ENCODE data around the gene ACIN1.

Gene ACIN1

DNA sequence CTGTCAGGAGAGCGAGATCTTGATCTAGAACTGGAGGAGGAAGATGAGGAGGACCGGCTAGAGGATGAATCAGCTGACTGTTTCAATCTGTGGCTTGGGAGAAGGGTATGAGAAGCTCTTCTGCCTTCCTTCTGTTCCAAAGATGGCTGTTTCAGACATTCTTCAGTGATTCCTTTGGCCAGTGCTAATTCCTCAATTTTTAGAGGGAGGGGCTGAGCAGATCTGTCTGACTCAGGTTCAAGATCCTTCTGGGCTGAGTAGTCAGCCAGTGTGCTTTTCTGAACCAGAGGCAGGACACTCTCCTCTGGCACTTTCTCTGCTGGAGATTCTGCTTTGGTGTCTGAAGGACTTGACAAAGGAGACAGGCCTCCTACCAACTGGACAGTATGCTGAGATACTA is 15.2 kb downstream of the ACIN1 start:
- no peak overlapping the region for H3K4me3 ChIP-seq (ENCODE audit: low read length)
- TF ChIP-seq, protein P1, sequence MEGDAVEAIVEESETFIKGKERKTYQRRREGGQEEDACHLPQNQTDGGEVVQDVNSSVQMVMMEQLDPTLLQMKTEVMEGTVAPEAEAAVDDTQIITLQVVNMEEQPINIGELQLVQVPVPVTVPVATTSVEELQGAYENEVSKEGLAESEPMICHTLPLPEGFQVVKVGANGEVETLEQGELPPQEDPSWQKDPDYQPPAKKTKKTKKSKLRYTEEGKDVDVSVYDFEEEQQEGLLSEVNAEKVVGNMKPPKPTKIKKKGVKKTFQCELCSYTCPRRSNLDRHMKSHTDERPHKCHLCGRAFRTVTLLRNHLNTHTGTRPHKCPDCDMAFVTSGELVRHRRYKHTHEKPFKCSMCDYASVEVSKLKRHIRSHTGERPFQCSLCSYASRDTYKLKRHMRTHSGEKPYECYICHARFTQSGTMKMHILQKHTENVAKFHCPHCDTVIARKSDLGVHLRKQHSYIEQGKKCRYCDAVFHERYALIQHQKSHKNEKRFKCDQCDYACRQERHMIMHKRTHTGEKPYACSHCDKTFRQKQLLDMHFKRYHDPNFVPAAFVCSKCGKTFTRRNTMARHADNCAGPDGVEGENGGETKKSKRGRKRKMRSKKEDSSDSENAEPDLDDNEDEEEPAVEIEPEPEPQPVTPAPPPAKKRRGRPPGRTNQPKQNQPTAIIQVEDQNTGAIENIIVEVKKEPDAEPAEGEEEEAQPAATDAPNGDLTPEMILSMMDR (conservative IDR thresholded peaks at IDR 0.05; ENCODE audit: low read length): no peak
- DNase-seq (ENCODE audit: low read depth): peak; percentile 65

- H3K4me3 ChIP-seq (ENCODE audit: low read length): no peak overlapping the region
- TF ChIP-seq, protein P1 (conservative IDR thresholded peaks at IDR 0.05; ENCODE audit: low read length): peak; percentile 33
- peak; percentile 97 for DNase-seq (ENCODE audit: low read depth)
These were observed 16.2 kb downstream of the ACIN1 start for GRCh38 chr14:23078692-23079116.

- H3K4me3 ChIP-seq (ENCODE audit: low read length): no peak overlapping the region
- TF ChIP-seq, protein P1 (conservative IDR thresholded peaks at IDR 0.05; ENCODE audit: low read length): no peak
- no peak for DNase-seq (ENCODE audit: low read depth)
These were observed 17.0 kb downstream of the ACIN1 start for GRCh38 chr14:23077962-23078361.

DNA sequence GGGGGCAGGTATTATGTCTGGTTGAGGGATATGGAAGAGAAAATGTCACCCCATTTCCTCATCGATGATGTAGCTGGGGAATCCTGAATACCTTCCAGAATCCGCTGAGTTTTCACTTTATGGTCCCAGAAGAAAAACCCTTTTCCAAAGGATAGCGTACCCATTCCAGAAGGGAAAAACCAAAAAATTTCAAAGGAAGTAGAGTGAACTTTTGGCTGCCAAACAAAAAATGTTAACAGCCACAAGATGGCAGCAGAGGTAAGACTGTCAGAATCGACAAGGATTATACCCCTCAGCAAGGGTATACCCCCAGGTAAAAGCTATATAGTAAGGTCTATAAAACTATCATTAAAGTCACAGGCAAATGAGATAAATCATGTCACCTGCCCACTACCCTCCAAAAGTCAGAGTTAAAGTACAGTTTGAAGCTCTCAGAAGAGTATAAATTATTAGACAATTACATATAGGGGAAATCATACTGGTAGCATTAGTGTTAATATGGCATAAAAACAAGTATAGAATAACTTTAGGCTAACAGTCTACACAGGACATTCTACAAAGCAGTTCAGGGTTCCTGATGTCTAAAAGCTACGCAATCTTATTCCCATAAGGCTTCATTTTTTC is 18.0 kb downstream of the ACIN1 start:
- no peak overlapping the region for H3K4me3 ChIP-seq (ENCODE audit: low read length)
- TF ChIP-seq, protein P1 (conservative IDR thresholded peaks at IDR 0.05; ENCODE audit: low read length): peak; percentile 73
- DNase-seq (ENCODE audit: low read depth): no peak

GRCh38 chr14:23074906-23075305 is 20.0 kb downstream of the ACIN1 start:
- H3K4me3 ChIP-seq (ENCODE audit: low read length): no peak overlapping the region
- TF ChIP-seq, protein P1 (conservative IDR thresholded peaks at IDR 0.05; ENCODE audit: low read length): no peak
- DNase-seq (ENCODE audit: low read depth): no peak

DNA sequence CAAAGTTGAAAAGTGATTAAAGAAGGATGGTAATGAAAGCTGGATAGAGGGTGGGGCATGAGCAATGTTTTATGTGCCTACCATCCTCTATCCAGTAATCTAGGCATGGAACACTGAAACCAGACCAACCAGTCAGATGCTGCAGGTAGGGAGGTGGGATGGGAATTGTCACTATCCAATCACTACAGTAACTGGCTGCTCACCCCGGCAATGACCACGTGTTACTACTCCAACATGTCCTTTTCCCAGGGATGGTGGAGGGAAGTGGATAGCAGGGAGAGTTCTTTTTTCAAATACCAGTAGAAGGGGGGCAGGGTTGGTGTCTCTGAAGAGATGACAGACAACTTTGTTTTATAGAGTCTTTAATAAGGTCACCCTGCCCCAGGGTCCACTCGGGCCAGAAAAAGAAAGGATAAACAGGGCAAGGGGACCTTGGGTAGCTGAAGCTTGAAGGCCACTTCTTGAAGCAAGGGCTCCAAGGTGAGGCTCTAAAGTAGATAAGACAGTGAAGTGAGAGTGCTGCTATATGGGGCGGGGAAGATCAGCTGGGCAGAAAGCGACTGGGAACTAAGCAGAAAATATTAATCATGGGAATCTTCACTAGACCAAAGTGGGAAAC is 22.9 kb downstream of the ACIN1 start:
- no peak for DNase-seq (ENCODE audit: low read depth)
- H3K4me3 ChIP-seq (ENCODE audit: low read length): peak overlapping the region; percentile 92
- TF ChIP-seq, protein P1 (conservative IDR thresholded peaks at IDR 0.05; ENCODE audit: low read length): no peak

Measured in AG10803 (cell line).